ENCODE measurements around the gene GLI3.

GLI3 gene

DNA sequence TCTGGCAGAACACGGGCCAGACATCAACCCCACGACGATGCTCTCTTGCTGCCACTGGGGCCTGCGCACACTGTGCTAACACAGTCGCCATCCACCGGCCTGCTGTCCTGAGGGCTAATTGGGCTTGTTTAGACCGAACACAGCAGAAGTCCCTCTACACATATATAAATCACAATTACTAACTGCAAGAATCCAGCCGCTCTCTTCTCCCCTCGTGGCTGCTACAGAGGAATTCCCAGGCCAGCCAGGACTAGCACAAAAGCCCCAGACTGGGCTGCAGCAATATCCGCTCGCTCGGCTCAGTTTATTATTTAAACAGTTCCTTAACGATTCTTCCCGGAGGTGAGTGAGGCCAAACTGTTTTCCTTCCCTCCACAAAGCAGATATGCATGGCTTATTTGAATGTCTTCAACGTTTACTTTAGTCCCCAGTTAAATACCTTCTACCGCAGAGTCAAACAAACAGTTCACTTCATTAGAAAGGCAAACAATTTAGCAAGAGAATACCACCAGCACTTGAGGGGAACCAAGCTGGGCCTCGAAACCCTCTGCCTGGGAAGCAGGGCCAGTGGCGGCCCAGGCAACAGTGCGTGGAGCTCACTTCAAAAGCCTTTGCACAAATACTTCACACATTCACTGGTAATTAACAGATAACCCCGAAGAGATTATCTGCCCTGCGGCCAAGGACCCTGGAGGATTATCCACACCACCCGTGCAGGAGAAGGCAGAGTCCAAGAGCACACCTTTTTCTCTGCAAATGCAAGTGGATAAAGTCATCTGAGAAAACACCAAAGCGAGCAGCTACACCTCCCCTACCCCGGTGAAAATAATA lies 145.3 kb downstream of the GLI3 start (continued):
- TF ChIP-seq ZNF670 (tag by site-specific recombination; IDR thresholded peaks at IDR 0.05; ENCODE audit: low read depth) (no peak), ZNF610 (tag by site-specific recombination; IDR thresholded peaks at IDR 0.05; ENCODE audit: borderline replicate concordance) (peak; percentile 50; the same call in 1 of the 2 replicates), BCL6B (tag by site-specific recombination; IDR thresholded peaks at IDR 0.05) (no peak), ZIC2 (tag by site-specific recombination; IDR thresholded peaks at IDR 0.05) (peak; percentile 78), MZF1 (tag by site-specific recombination; IDR thresholded peaks at IDR 0.05; ENCODE audit: borderline replicate concordance) (peak; percentile 65; the same call in 1 of the 2 replicates), REPIN1 (tag by site-specific recombination; IDR thresholded peaks at IDR 0.05; ENCODE audit: low read depth) (no peak), ZNF548 (tag by site-specific recombination; IDR thresholded peaks at IDR 0.05) (no peak), GLIS1 (tag by site-specific recombination; IDR thresholded peaks at IDR 0.05) (peak; percentile 95), ZSCAN5A (tag by site-specific recombination; IDR thresholded peaks at IDR 0.05) (0 out of 2 replicates have a peak, but pooled peaks have one; percentile 16), ZNF214 (tag by site-specific recombination; IDR thresholded peaks at IDR 0.05; ENCODE audit: borderline replicate concordance) (no peak), ZNF488 (tag by site-specific recombination; IDR thresholded peaks at IDR 0.05) (peak; percentile 67; the same call in 1 of the 2 replicates), OVOL3 (tag by site-specific recombination; IDR thresholded peaks at IDR 0.05) (peak; percentile 78; the same call in 1 of the 2 replicates), ZNF341 (tag by site-specific recombination; IDR thresholded peaks at IDR 0.05; ENCODE audit: low read depth) (peak; percentile 13; the same call in 1 of the 2 replicates), YY2 (tag by site-specific recombination; IDR thresholded peaks at IDR 0.05) (no peak), ZNF660 (tag by site-specific recombination; IDR thresholded peaks at IDR 0.05) (no peak), ZSCAN30 (tag by site-specific recombination; IDR thresholded peaks at IDR 0.05) (peak; percentile 98), ZNF2 (tag by site-specific recombination; IDR thresholded peaks at IDR 0.05) (0 out of 2 replicates have a peak, but pooled peaks have one; percentile 38), PRDM6 (tag by site-specific recombination; IDR thresholded peaks at IDR 0.05) (peak; percentile 93), GLI2 (tag by site-specific recombination; IDR thresholded peaks at IDR 0.05; ENCODE audit: borderline replicate concordance, low read depth) (peak; percentile 88), WT1 (tag by site-specific recombination; IDR thresholded peaks at IDR 0.05) (peak; percentile 60; the same call in 1 of the 2 replicates), TRIM28 (IDR thresholded peaks at IDR 0.05; ENCODE audit: borderline replicate concordance, low read length) (peak; percentile 41; the same call in 1 of the 2 replicates), ZNF362 (tag by site-specific recombination; IDR thresholded peaks at IDR 0.05) (no peak)
- TF ChIP-seq, protein P1, sequence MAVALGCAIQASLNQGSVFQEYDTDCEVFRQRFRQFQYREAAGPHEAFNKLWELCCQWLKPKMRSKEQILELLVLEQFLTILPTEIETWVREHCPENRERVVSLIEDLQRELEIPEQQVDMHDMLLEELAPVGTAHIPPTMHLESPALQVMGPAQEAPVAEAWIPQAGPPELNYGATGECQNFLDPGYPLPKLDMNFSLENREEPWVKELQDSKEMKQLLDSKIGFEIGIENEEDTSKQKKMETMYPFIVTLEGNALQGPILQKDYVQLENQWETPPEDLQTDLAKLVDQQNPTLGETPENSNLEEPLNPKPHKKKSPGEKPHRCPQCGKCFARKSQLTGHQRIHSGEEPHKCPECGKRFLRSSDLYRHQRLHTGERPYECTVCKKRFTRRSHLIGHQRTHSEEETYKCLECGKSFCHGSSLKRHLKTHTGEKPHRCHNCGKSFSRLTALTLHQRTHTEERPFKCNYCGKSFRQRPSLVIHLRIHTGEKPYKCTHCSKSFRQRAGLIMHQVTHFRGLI (tag by site-specific recombination; IDR thresholded peaks at IDR 0.05): peak; percentile 91
- TF ChIP-seq, protein P2, sequence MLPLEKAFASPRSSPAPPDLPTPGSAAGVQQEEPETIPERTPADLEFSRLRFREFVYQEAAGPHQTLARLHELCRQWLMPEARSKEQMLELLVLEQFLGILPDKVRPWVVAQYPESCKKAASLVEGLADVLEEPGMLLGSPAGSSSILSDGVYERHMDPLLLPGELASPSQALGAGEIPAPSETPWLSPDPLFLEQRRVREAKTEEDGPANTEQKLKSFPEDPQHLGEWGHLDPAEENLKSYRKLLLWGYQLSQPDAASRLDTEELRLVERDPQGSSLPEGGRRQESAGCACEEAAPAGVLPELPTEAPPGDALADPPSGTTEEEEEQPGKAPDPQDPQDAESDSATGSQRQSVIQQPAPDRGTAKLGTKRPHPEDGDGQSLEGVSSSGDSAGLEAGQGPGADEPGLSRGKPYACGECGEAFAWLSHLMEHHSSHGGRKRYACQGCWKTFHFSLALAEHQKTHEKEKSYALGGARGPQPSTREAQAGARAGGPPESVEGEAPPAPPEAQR (tag by site-specific recombination; IDR thresholded peaks at IDR 0.05): no peak
- TF ChIP-seq, protein P3, sequence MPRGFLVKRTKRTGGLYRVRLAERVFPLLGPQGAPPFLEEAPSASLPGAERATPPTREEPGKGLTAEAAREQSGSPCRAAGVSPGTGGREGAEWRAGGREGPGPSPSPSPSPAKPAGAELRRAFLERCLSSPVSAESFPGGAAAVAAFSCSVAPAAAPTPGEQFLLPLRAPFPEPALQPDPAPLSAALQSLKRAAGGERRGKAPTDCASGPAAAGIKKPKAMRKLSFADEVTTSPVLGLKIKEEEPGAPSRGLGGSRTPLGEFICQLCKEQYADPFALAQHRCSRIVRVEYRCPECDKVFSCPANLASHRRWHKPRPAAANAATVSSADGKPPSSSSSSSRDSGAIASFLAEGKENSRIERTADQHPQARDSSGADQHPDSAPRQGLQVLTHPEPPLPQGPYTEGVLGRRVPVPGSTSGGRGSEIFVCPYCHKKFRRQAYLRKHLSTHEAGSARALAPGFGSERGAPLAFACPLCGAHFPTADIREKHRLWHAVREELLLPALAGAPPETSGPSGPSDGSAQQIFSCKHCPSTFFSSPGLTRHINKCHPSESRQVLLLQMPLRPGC (tag by site-specific recombination; IDR thresholded peaks at IDR 0.05): 0 out of 2 replicates have a peak, but pooled peaks have one; percentile 52
- TF ChIP-seq, protein P4, sequence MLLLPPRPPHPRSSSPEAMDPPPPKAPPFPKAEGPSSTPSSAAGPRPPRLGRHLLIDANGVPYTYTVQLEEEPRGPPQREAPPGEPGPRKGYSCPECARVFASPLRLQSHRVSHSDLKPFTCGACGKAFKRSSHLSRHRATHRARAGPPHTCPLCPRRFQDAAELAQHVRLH (tag by site-specific recombination; IDR thresholded peaks at IDR 0.05): 0 out of 2 replicates have a peak, but pooled peaks have one; percentile 39
